ENCODE data around the gene RBMS1.

DNA sequence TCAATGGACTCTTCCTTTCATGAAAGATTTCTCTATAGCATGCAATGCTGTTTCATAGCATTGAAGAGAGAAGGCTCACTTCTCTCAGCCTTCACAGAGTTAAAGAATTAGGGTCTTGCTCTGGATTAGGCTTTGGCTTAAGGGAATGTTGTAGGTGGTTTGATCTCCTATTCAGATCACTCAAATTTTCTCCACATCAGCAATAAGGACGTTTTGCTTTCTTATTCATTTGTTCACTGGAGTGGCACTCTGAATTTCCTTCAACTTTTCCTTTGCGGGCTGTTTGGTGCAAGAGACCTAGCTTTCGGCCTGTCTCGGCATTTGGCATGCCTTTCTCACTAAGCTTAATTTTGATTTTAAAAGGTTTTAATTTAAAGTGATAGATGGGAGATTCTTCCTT, 131.6 kb downstream of the RBMS1 start:
- TF ChIP-seq CTCF (IDR thresholded peaks at IDR 0.05) (no peak), POLR2A (IDR thresholded peaks at IDR 0.05) (no peak)
